BE2C (cell line): Measurements from ENCODE around the gene ULK4.
"Not testable (repeated sequence)": the region's sequence is repeated elsewhere in the genome, so short reads cannot be mapped to it uniquely, and the experiment has no call there.

Source experiments
- DNase-seq: peaks from one replicate; pipeline ENCODE4 v3.0.0-alpha.2; 2020
- H3K27me3 ChIP-seq: fragments of 250-450 bp; sonication (Bioruptor Pico); 2 replicates; pipeline ENCODE4 v1.5.1; 2020; ENCODE audit warnings: mild to moderate bottlenecking
- H3K36me3 ChIP-seq: fragments of 250-450 bp; sonication (Bioruptor Pico); 2 replicates; pipeline ENCODE4 v1.5.1; 2020; ENCODE audit warnings: mild to moderate bottlenecking
- H3K4me1 ChIP-seq: fragments of 250-450 bp; sonication (Bioruptor Pico); 2 replicates; pipeline ENCODE4 v1.5.1; 2020
- H3K4me3 ChIP-seq: 2 replicates; pipeline ENCODE4 v1.5.1; 2011; ENCODE audit warnings: low read depth, low read length
- H3K9me3 ChIP-seq: fragments of 250-450 bp; sonication (Bioruptor Pico); 2 replicates; pipeline ENCODE4 v1.5.1; 2020
- TF ChIP-seq, protein P1 (sequence below): IDR thresholded peaks from 2 replicates; pipeline ENCODE4 v1.5.1; 2012; ENCODE audit warnings: mild to moderate bottlenecking, low read depth, low read length

The ULK4 gene

GRCh38 chr3:41572092-41572491 lies 389.8 kb downstream of the ULK4 start:
- TF ChIP-seq, protein P1, sequence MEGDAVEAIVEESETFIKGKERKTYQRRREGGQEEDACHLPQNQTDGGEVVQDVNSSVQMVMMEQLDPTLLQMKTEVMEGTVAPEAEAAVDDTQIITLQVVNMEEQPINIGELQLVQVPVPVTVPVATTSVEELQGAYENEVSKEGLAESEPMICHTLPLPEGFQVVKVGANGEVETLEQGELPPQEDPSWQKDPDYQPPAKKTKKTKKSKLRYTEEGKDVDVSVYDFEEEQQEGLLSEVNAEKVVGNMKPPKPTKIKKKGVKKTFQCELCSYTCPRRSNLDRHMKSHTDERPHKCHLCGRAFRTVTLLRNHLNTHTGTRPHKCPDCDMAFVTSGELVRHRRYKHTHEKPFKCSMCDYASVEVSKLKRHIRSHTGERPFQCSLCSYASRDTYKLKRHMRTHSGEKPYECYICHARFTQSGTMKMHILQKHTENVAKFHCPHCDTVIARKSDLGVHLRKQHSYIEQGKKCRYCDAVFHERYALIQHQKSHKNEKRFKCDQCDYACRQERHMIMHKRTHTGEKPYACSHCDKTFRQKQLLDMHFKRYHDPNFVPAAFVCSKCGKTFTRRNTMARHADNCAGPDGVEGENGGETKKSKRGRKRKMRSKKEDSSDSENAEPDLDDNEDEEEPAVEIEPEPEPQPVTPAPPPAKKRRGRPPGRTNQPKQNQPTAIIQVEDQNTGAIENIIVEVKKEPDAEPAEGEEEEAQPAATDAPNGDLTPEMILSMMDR, result no peak
- H3K9me3 ChIP-seq, result no peaks in the 10 kb centered on the region
- no peaks in the 10 kb centered on the region for H3K27me3 ChIP-seq
- no peaks in the 10 kb centered on the region for H3K36me3 ChIP-seq
- H3K4me1 ChIP-seq, result no peaks in the 10 kb centered on the region
- DNase-seq, result no peak
- no peak overlapping the region for H3K4me3 ChIP-seq

GRCh38 chr3:41569632-41570305 lies 392.1 kb downstream of the ULK4 start:
- TF ChIP-seq, protein P1, result no peak
- Histone ChIP-seq H3K36me3 (no peaks in the 10 kb centered on the region), H3K4me1 (no peaks in the 10 kb centered on the region), H3K27me3 (no peaks in the 10 kb centered on the region), H3K4me3 (no peak overlapping the region), H3K9me3 (no peaks in the 10 kb centered on the region)
- no peak for DNase-seq

GRCh38 chr3:41565948-41566514 lies 395.9 kb downstream of the ULK4 start:
- H3K9me3 ChIP-seq, result no peaks in the 10 kb centered on the region
- H3K4me3 ChIP-seq, result no peak overlapping the region
- no peak for DNase-seq
- H3K36me3 ChIP-seq, result no peaks in the 10 kb centered on the region
- TF ChIP-seq, protein P1, result no peak
- no peaks in the 10 kb centered on the region for H3K4me1 ChIP-seq
- no peaks in the 10 kb centered on the region for H3K27me3 ChIP-seq

GRCh38 chr3:41565003-41565402 lies 396.9 kb downstream of the ULK4 start:
- Histone ChIP-seq H3K27me3 (no peaks in the 10 kb centered on the region), H3K36me3 (no peaks in the 10 kb centered on the region), H3K4me3 (no peak overlapping the region), H3K4me1 (no peaks in the 10 kb centered on the region), H3K9me3 (no peaks in the 10 kb centered on the region)
- DNase-seq, result no peak
- TF ChIP-seq, protein P1, result no peak

GRCh38 chr3:41556245-41556644 lies 405.7 kb downstream of the ULK4 start:
- H3K4me3 ChIP-seq, H3K4me1 ChIP-seq, DNase-seq, H3K36me3 ChIP-seq, H3K9me3 ChIP-seq, H3K27me3 ChIP-seq: not testable (repeated sequence)

DNA sequence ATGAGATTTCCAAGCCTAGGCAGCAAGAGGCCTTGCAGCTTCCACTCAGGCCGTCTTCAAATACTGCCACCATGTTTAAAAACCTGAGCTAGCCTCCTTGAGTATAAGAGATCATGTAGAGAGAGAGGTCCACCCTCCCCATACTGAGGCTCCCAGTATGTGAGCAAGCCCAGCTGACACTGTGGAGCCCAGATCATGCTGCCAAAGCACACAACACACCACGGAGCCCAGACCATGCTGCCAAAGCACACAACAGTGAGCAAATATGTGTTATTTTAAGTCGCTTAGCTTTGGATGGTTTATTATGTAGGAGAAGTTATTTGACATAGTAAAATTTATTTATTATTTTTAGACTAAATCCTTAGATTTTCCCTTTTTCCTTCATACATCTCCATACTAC lies 428.9 kb downstream of the ULK4 start:
- H3K27me3 ChIP-seq, result no peaks in the 10 kb centered on the region
- H3K36me3 ChIP-seq, result no peaks in the 10 kb centered on the region
- DNase-seq, result no peak
- no peaks in the 10 kb centered on the region for H3K9me3 ChIP-seq
- TF ChIP-seq, protein P1, result no peak
- H3K4me1 ChIP-seq, result no peaks in the 10 kb centered on the region
- no peak overlapping the region for H3K4me3 ChIP-seq
